ENCODE results near the gene CREBL2.
"Not testable (repeated sequence)": the region's sequence is repeated elsewhere in the genome, so short reads cannot be mapped to it uniquely, and the experiment has no call there.

The CREBL2 gene

DNA sequence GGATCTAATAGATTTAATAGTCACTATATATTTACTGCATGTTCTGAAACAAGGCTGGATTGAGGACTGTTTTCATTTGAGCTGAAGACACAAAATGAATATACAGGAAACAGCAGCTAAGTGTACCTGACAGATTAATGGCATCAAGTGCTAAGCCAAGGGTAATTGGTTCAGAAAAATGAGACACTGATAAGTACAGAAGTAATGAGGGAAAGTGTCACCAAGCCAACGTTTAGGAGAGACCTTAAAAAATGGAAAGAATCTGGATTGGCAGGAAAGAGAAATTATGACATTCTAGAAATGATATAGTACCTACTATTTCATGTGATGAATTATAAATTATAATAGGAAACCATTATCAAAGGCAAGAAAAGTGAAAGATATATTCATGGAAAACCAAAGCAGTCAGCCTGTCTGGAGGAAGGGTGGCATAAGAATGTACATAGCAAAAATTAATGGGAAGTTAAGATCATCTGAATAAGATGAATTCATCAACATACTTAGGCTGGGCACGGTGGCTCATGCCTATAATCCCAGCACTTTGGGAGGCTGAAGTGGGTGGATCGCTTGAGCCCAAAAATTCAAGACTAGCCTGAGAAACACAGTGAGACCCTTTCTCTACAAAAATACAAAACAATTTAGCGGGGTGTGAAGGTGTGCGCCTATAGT lies 28.0 kb upstream of the CREBL2 start:
- Histone ChIP-seq H3K9ac (ENCODE audit: low read depth, low read length) (no peak overlapping the region), H3K27ac (ENCODE audit: low read length) (no peak overlapping the region), H3K9me3 (ENCODE audit: insufficient read depth, low read depth, low read length) (no peaks in the 10 kb centered on the region), H3K4me3 (ENCODE audit: low read length) (no peak overlapping the region), H3K27me3 (ENCODE audit: insufficient read depth, low read length) (no peaks in the 10 kb centered on the region), H3K36me3 (ENCODE audit: insufficient read depth, low read depth, low read length) (no peaks in the 10 kb centered on the region), H3K4me1 (ENCODE audit: insufficient read depth, low read length) (no peaks in the 10 kb centered on the region)

DNA sequence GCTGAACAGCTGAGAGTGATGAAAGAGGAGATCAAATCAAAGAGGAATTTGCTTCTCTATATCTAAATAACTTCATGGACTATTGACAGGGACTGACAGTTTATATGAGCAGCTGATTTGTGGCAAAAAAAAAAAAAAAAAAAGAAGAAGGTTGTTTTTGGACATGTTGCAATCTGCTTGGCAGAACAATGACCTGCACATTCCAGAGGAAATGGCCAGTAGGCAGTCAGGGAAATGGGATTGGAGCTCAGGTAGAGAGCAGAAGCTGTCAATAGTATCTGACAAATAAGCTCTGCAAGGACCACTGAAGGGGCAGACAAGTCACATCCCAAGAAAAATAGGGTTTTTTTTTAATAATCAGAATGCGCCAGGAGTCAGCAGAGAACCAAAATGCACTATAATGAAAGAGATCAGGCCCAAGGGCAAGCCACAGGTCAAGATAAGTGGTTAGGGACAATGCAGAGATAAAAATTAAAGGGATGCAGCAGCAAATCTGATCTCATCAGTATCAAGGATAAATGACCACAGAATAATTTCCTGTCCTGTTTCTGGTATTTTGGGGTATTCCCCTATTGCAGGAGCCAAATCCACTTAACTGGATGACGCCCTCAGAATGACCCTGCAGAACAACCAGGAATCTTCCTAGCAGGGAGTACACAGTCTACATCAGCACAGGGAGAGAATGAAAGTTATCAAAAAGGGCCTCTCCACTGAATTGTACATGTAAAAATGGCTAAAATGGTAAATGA lies 26.4 kb upstream of the CREBL2 start:
- H3K4me1 ChIP-seq (ENCODE audit: insufficient read depth, low read length), result no peaks in the 10 kb centered on the region
- no peak overlapping the region for H3K4me3 ChIP-seq (ENCODE audit: low read length)
- H3K27me3 ChIP-seq (ENCODE audit: insufficient read depth, low read length), result no peaks in the 10 kb centered on the region; the same call in 1 of the 2 replicates
- H3K9me3 ChIP-seq (ENCODE audit: insufficient read depth, low read depth, low read length), result no peaks in the 10 kb centered on the region
- H3K9ac ChIP-seq (ENCODE audit: low read depth, low read length), result no peak overlapping the region
- no peaks in the 10 kb centered on the region for H3K36me3 ChIP-seq (ENCODE audit: insufficient read depth, low read depth, low read length)
- H3K27ac ChIP-seq (ENCODE audit: low read length), result no peak overlapping the region

GRCh38 chr12:12586879-12587675 lies 24.6 kb upstream of the CREBL2 start:
- Histone ChIP-seq H3K9me3 (ENCODE audit: insufficient read depth, low read depth, low read length) (no peaks in the 10 kb centered on the region), H3K4me3 (ENCODE audit: low read length) (no peak overlapping the region), H3K36me3 (ENCODE audit: insufficient read depth, low read depth, low read length) (no peaks in the 10 kb centered on the region), H3K27me3 (ENCODE audit: insufficient read depth, low read length) (no peaks in the 10 kb centered on the region; the same call in 1 of the 2 replicates), H3K27ac (ENCODE audit: low read length) (no peak overlapping the region), H3K9ac (ENCODE audit: low read depth, low read length) (no peak overlapping the region), H3K4me1 (ENCODE audit: insufficient read depth, low read length) (no peaks in the 10 kb centered on the region)

GRCh38 chr12:12587878-12588277 lies 23.8 kb upstream of the CREBL2 start:
- Histone ChIP-seq H3K36me3 (ENCODE audit: insufficient read depth, low read depth, low read length) (no peaks in the 10 kb centered on the region), H3K4me3 (ENCODE audit: low read length) (no peak overlapping the region), H3K9me3 (ENCODE audit: insufficient read depth, low read depth, low read length) (no peaks in the 10 kb centered on the region), H3K4me1 (ENCODE audit: insufficient read depth, low read length) (no peaks in the 10 kb centered on the region), H3K27ac (ENCODE audit: low read length) (no peak overlapping the region), H3K27me3 (ENCODE audit: insufficient read depth, low read length) (no peaks in the 10 kb centered on the region; the same call in 1 of the 2 replicates), H3K9ac (ENCODE audit: low read depth, low read length) (no peak overlapping the region)

GRCh38 chr12:12588436-12588835 lies 23.2 kb upstream of the CREBL2 start:
- not testable (repeated sequence) for H3K27ac ChIP-seq (ENCODE audit: low read length); H3K4me1 ChIP-seq (ENCODE audit: insufficient read depth, low read length); H3K9me3 ChIP-seq (ENCODE audit: insufficient read depth, low read depth, low read length); H3K4me3 ChIP-seq (ENCODE audit: low read length); H3K36me3 ChIP-seq (ENCODE audit: insufficient read depth, low read depth, low read length); H3K27me3 ChIP-seq (ENCODE audit: insufficient read depth, low read length); H3K9ac ChIP-seq (ENCODE audit: low read depth, low read length)

DNA sequence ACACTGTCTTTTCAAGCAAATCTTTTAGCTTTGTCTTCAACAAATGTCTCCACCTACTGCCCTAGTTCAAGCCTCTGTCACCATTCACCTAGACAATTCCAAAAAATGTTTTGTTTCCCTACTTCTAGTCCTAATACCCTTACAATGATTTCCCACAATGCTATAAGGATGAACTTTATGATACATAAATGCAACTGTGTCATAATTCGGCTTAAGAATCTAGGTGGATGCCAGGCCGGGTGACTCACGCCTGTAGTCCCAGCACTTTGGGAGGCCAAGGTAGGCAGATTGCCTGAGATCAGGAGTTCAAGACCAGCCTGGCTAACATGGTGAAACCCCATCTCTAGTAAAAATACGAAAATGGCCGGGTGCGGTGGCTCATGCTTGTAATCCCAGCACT lies 20.7 kb upstream of the CREBL2 start:
- H3K27ac ChIP-seq (ENCODE audit: low read length), result no peak overlapping the region
- H3K9ac ChIP-seq (ENCODE audit: low read depth, low read length), result no peak overlapping the region
- H3K36me3 ChIP-seq (ENCODE audit: insufficient read depth, low read depth, low read length), result no peaks in the 10 kb centered on the region
- H3K27me3 ChIP-seq (ENCODE audit: insufficient read depth, low read length), result no peaks in the 10 kb centered on the region; the same call in 1 of the 2 replicates
- no peaks in the 10 kb centered on the region for H3K9me3 ChIP-seq (ENCODE audit: insufficient read depth, low read depth, low read length)
- no peak overlapping the region for H3K4me3 ChIP-seq (ENCODE audit: low read length)
- no peaks in the 10 kb centered on the region for H3K4me1 ChIP-seq (ENCODE audit: insufficient read depth, low read length)

DNA sequence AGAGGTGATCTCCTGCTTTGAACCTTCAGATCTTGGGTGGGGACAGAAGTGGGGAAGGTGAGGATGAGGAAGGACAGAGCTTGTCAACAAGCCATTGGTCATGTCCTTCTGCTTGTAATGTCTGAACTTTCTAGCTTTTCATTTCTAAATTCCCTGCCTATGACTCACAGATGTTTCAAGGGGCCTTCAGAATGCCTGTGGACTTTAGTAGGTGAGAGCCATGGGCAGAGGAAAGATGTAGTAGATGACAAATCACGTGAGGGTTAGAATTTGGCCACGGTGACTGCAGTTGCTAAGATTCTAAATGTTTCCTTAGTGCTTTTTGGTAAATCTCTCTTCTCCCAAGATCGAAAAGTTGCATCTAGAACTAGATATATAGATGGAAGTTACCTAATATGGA lies 18.7 kb upstream of the CREBL2 start:
- H3K4me1 ChIP-seq (ENCODE audit: insufficient read depth, low read length), result no peaks in the 10 kb centered on the region
- no peak overlapping the region for H3K9ac ChIP-seq (ENCODE audit: low read depth, low read length)
- no peaks in the 10 kb centered on the region for H3K9me3 ChIP-seq (ENCODE audit: insufficient read depth, low read depth, low read length)
- H3K27me3 ChIP-seq (ENCODE audit: insufficient read depth, low read length), result no peaks in the 10 kb centered on the region; the same call in 1 of the 2 replicates
- no peak overlapping the region for H3K4me3 ChIP-seq (ENCODE audit: low read length)
- no peak overlapping the region for H3K27ac ChIP-seq (ENCODE audit: low read length)
- H3K36me3 ChIP-seq (ENCODE audit: insufficient read depth, low read depth, low read length), result no peaks in the 10 kb centered on the region

GRCh38 chr12:12595929-12596328 lies 15.7 kb upstream of the CREBL2 start:
- not testable (repeated sequence) for H3K36me3 ChIP-seq (ENCODE audit: insufficient read depth, low read depth, low read length); H3K9ac ChIP-seq (ENCODE audit: low read depth, low read length); H3K27ac ChIP-seq (ENCODE audit: low read length); H3K9me3 ChIP-seq (ENCODE audit: insufficient read depth, low read depth, low read length); H3K4me3 ChIP-seq (ENCODE audit: low read length); H3K27me3 ChIP-seq (ENCODE audit: insufficient read depth, low read length); H3K4me1 ChIP-seq (ENCODE audit: insufficient read depth, low read length)

- not testable (repeated sequence) for H3K4me3 ChIP-seq (ENCODE audit: low read length); H3K27me3 ChIP-seq (ENCODE audit: insufficient read depth, low read length); H3K4me1 ChIP-seq (ENCODE audit: insufficient read depth, low read length); H3K9ac ChIP-seq (ENCODE audit: low read depth, low read length); H3K36me3 ChIP-seq (ENCODE audit: insufficient read depth, low read depth, low read length); H3K27ac ChIP-seq (ENCODE audit: low read length); H3K9me3 ChIP-seq (ENCODE audit: insufficient read depth, low read depth, low read length)
These were observed 15.1 kb upstream of the CREBL2 start for GRCh38 chr12:12596598-12596997.

GRCh38 chr12:12598864-12599263 lies 12.8 kb upstream of the CREBL2 start:
- Histone ChIP-seq H3K36me3 (ENCODE audit: insufficient read depth, low read depth, low read length) (no peaks in the 10 kb centered on the region), H3K4me3 (ENCODE audit: low read length) (no peak overlapping the region), H3K9me3 (ENCODE audit: insufficient read depth, low read depth, low read length) (no peaks in the 10 kb centered on the region), H3K27me3 (ENCODE audit: insufficient read depth, low read length) (no peaks in the 10 kb centered on the region), H3K9ac (ENCODE audit: low read depth, low read length) (no peak overlapping the region), H3K4me1 (ENCODE audit: insufficient read depth, low read length) (no peaks in the 10 kb centered on the region), H3K27ac (ENCODE audit: low read length) (no peak overlapping the region)

GRCh38 chr12:12599750-12600643 lies 11.7 kb upstream of the CREBL2 start:
- Histone ChIP-seq H3K4me3 (ENCODE audit: low read length) (no peak overlapping the region), H3K9ac (ENCODE audit: low read depth, low read length) (no peak overlapping the region), H3K4me1 (ENCODE audit: insufficient read depth, low read length) (no peaks in the 10 kb centered on the region), H3K9me3 (ENCODE audit: insufficient read depth, low read depth, low read length) (no peaks in the 10 kb centered on the region), H3K27ac (ENCODE audit: low read length) (no peak overlapping the region), H3K36me3 (ENCODE audit: insufficient read depth, low read depth, low read length) (no peaks in the 10 kb centered on the region), H3K27me3 (ENCODE audit: insufficient read depth, low read length) (no peaks in the 10 kb centered on the region)
